Nephron progenitor cell (in vitro differentiated cells): ENCODE results near the gene TSPAN5.

Experiments used
- DNase-seq: peaks from one replicate; pipeline ENCODE4 v3.0.0; 2021
- H3K27ac Mint-ChIP-seq: 2 replicates; pipeline ENCODE4 v1.8.0; 2021; ENCODE audit warnings: mild to moderate bottlenecking, moderate library complexity, mixed read lengths
- H3K27me3 Mint-ChIP-seq: 2 replicates; pipeline ENCODE4 v1.8.0; 2021; ENCODE audit warnings: mild to moderate bottlenecking, low read depth, mixed read lengths; ENCODE audit not compliant: poor library complexity
- H3K36me3 Mint-ChIP-seq: 2 replicates; pipeline ENCODE4 v1.8.0; 2021; ENCODE audit warnings: low read depth, mixed read lengths
- H3K4me1 Mint-ChIP-seq: 2 replicates; pipeline ENCODE4 v1.8.0; 2021; ENCODE audit warnings: mixed read lengths
- H3K4me3 Mint-ChIP-seq: 2 replicates; pipeline ENCODE4 v1.8.0; 2021; ENCODE audit warnings: mild to moderate bottlenecking, moderate library complexity, mixed read lengths
- H3K9me3 Mint-ChIP-seq: 2 replicates; pipeline ENCODE4 v1.8.0; 2021; ENCODE audit warnings: mild to moderate bottlenecking, moderate library complexity, mixed read lengths
- CTCF ChIP-seq: fragments of 200-600 bp; sonication (generic); IDR thresholded peaks from 2 replicates; pipeline ENCODE4 v1.5.0; 2021; ENCODE audit warnings: antibody characterized with exemption

Gene TSPAN5

GRCh38 chr4:98546910-98547594 lies 111.4 kb downstream of the TSPAN5 start:
- Mint-ChIP-seq H3K4me1 (peaks cover 24% of the 10 kb centered on the region), H3K4me3 (no peak overlapping the region), H3K9me3 (peaks cover 26% of the 10 kb centered on the region), H3K36me3 (peaks cover 27% of the 10 kb centered on the region), H3K27ac (peak overlapping the region; percentile 83), H3K27me3 (peaks cover 7% of the 10 kb centered on the region)
- peak; percentile 12 for DNase-seq
- no peak for TF ChIP-seq CTCF

GRCh38 chr4:98544818-98545414 lies 113.5 kb downstream of the TSPAN5 start:
- Mint-ChIP-seq H3K9me3 (peaks cover 6% of the 10 kb centered on the region), H3K27me3 (peaks cover 3% of the 10 kb centered on the region), H3K4me3 (no peak overlapping the region), H3K27ac (no peak overlapping the region), H3K4me1 (peaks cover 24% of the 10 kb centered on the region), H3K36me3 (peaks cover 5% of the 10 kb centered on the region)
- TF ChIP-seq CTCF, result no peak
- no peak for DNase-seq

- Mint-ChIP-seq H3K4me3 (no peak overlapping the region), H3K9me3 (no peaks in the 10 kb centered on the region), H3K27me3 (peaks cover 3% of the 10 kb centered on the region), H3K27ac (peak overlapping the region; percentile 36), H3K4me1 (peaks cover 24% of the 10 kb centered on the region), H3K36me3 (peaks cover 3% of the 10 kb centered on the region)
- no peak for DNase-seq
- TF ChIP-seq CTCF, result no peak
Observed at GRCh38 chr4:98544141-98544817, 114.1 kb downstream of the TSPAN5 start.

- peaks cover 3% of the 10 kb centered on the region for H3K27me3 Mint-ChIP-seq
- peaks cover 15% of the 10 kb centered on the region for H3K36me3 Mint-ChIP-seq
- H3K27ac Mint-ChIP-seq, result peak overlapping the region; percentile 38
- no peaks in the 10 kb centered on the region for H3K9me3 Mint-ChIP-seq
- no peak overlapping the region for H3K4me3 Mint-ChIP-seq
- no peak for TF ChIP-seq CTCF
- no peak for DNase-seq
- H3K4me1 Mint-ChIP-seq, result peaks cover 19% of the 10 kb centered on the region
Observed at GRCh38 chr4:98542011-98542410, 116.4 kb downstream of the TSPAN5 start.

- H3K9me3 Mint-ChIP-seq, result peaks cover under 1% of the 10 kb centered on the region
Observed at GRCh38 chr4:98540803-98541202, 117.6 kb downstream of the TSPAN5 start.

More at GRCh38 chr4:98540803-98541202, 117.6 kb downstream of the TSPAN5 start:
- H3K27me3 Mint-ChIP-seq, result peaks cover 3% of the 10 kb centered on the region
- no peak overlapping the region for H3K4me3 Mint-ChIP-seq
- no peak overlapping the region for H3K27ac Mint-ChIP-seq
- peaks cover 20% of the 10 kb centered on the region for H3K36me3 Mint-ChIP-seq
- no peak for TF ChIP-seq CTCF
- no peak for DNase-seq
- H3K4me1 Mint-ChIP-seq, result peaks cover 9% of the 10 kb centered on the region
